ENCODE data around the gene KDELR3. TPM values are rescaled to one million over a fixed set of nuclear protein-coding genes. Genes with fewer than 3 reads are reported as not detected.

Gene KDELR3
- total RNA-seq, 2 experiments from 2014 or later = not detected

- no peaks in the 10 kb centered on the region for H3K4me1 ChIP-seq (ENCODE audit: insufficient read depth, low read length, poor library complexity, severe bottlenecking)
- no peaks in the 10 kb centered on the region for H3K79me2 ChIP-seq (ENCODE audit: insufficient read depth, low read depth, low read length)
- intact Hi-C loops (cut with micrococcal nuclease; ENCODE audit: unreplicated experiment) = no loop called here
- H3K9me2 ChIP-seq (ENCODE audit: insufficient read depth, low read length) = no peaks in the 10 kb centered on the region
- TF ChIP-seq CTCF (conservative IDR thresholded peaks at IDR 0.05; ENCODE audit: low read length) (no peak), EZH2phosphoT487 (IDR thresholded peaks at IDR 0.05; ENCODE audit: borderline replicate concordance, low read depth, low read length) (no peak)
- ChIA-PET POLR2A (interaction anchor here (0.6 to 1.6 kb wide), 2 partner anchors 22 to 200 kb away, joined by 4 to 8 read pairs; no protein-coding TSS in a partner anchor), CTCF (ENCODE audit: unreplicated experiment) (no interaction called here)
- H2AFZ ChIP-seq (ENCODE audit: low read length) = no peak overlapping the region
- H4K20me1 ChIP-seq (ENCODE audit: insufficient read depth, low read length) = no peaks in the 10 kb centered on the region
- DNase-seq (ENCODE audit: low spot score) = no peak
- H3K36me3 ChIP-seq (ENCODE audit: insufficient read depth, low read length) = no peaks in the 10 kb centered on the region; the same call in 1 of the 2 replicates
- no peaks in the 10 kb centered on the region for H3K9me3 ChIP-seq (ENCODE audit: low read length)
- no TSS peak for BruUV-seq (replicated peaks)
- H3K4me3 ChIP-seq (ENCODE audit: low read depth, low read length, poor library complexity, severe bottlenecking) = no peak overlapping the region
- H3K27ac ChIP-seq (ENCODE audit: low read depth, low read length, poor library complexity, severe bottlenecking) = no peak overlapping the region
- H3K4me2 ChIP-seq (ENCODE audit: low read length) = no peak overlapping the region
Measured at GRCh38 chr22:38523029-38523428, 55.1 kb downstream of the KDELR3 start.

- TF ChIP-seq EZH2phosphoT487 (IDR thresholded peaks at IDR 0.05; ENCODE audit: borderline replicate concordance, low read depth, low read length) = no peak
- TF ChIP-seq CTCF (conservative IDR thresholded peaks at IDR 0.05; ENCODE audit: low read length) = no peak
- CTCF ChIA-PET (ENCODE audit: unreplicated experiment) = no interaction called here
- intact Hi-C loops (cut with micrococcal nuclease; ENCODE audit: unreplicated experiment) = no loop called here
- BruUV-seq (replicated peaks) = no TSS peak
- DNase-seq (ENCODE audit: low spot score) = no peak
- H3K9me2 ChIP-seq (ENCODE audit: insufficient read depth, low read length) = no peaks in the 10 kb centered on the region
- no peak overlapping the region for H3K4me2 ChIP-seq (ENCODE audit: low read length)
- POLR2A ChIA-PET = interaction anchor here (0.6 to 1.6 kb wide), 3 partner anchors 13 to 22 kb away, joined by 3 to 4 read pairs (median 4); no protein-coding TSS in a partner anchor
- H3K27ac ChIP-seq (ENCODE audit: low read depth, low read length, poor library complexity, severe bottlenecking) = no peak overlapping the region
- H4K20me1 ChIP-seq (ENCODE audit: insufficient read depth, low read length) = no peaks in the 10 kb centered on the region
- no peak overlapping the region for H2AFZ ChIP-seq (ENCODE audit: low read length)
- H3K9me3 ChIP-seq (ENCODE audit: low read length) = no peaks in the 10 kb centered on the region
- H3K36me3 ChIP-seq (ENCODE audit: insufficient read depth, low read length) = no peaks in the 10 kb centered on the region; the same call in 1 of the 2 replicates
- no peaks in the 10 kb centered on the region for H3K79me2 ChIP-seq (ENCODE audit: insufficient read depth, low read depth, low read length)
- no peaks in the 10 kb centered on the region for H3K4me1 ChIP-seq (ENCODE audit: insufficient read depth, low read length, poor library complexity, severe bottlenecking)
- H3K4me3 ChIP-seq (ENCODE audit: low read depth, low read length, poor library complexity, severe bottlenecking) = no peak overlapping the region
Measured at GRCh38 chr22:38523479-38523878, 55.6 kb downstream of the KDELR3 start.

DNA sequence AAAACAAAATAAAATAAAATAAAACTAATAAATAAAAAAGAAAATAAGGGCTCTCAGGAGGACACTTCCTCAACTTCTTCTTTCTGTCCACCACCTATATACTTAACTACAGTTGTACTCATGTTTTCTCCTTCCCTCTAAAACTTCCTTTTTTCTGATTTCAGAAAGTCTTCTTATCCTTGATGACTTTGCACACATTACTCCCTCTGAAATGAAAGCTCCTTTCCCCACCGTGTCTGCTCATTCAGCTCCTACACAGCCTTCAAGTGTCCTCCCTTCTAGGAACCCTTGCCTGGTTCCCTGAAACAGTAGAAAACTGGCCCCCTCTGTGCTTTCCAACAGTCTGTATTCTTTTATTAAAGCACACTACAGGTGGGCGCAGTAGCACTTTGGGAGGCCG lies 56.5 kb downstream of the KDELR3 start:
- no peak overlapping the region for H3K4me2 ChIP-seq (ENCODE audit: low read length)
- no peaks in the 10 kb centered on the region for H3K9me2 ChIP-seq (ENCODE audit: insufficient read depth, low read length)
- no TSS peak for BruUV-seq (replicated peaks)
- no peaks in the 10 kb centered on the region for H3K79me2 ChIP-seq (ENCODE audit: insufficient read depth, low read depth, low read length)
- H3K36me3 ChIP-seq (ENCODE audit: insufficient read depth, low read length) = peaks cover under 1% of the 10 kb centered on the region; the same call in 1 of the 2 replicates
- TF ChIP-seq CTCF (conservative IDR thresholded peaks at IDR 0.05; ENCODE audit: low read length) = no peak
- ChIA-PET POLR2A (no interaction called here), CTCF (ENCODE audit: unreplicated experiment) (no interaction called here)
- no peak for DNase-seq (ENCODE audit: low spot score)
- no peaks in the 10 kb centered on the region for H3K9me3 ChIP-seq (ENCODE audit: low read length)
- intact Hi-C loops (cut with micrococcal nuclease; ENCODE audit: unreplicated experiment) = no loop called here
- H3K4me1 ChIP-seq (ENCODE audit: insufficient read depth, low read length, poor library complexity, severe bottlenecking) = no peaks in the 10 kb centered on the region
- H3K4me3 ChIP-seq (ENCODE audit: low read depth, low read length, poor library complexity, severe bottlenecking) = no peak overlapping the region
- H2AFZ ChIP-seq (ENCODE audit: low read length) = no peak overlapping the region
- no peak overlapping the region for H3K27ac ChIP-seq (ENCODE audit: low read depth, low read length, poor library complexity, severe bottlenecking)
- no peaks in the 10 kb centered on the region for H4K20me1 ChIP-seq (ENCODE audit: insufficient read depth, low read length)

Measured in OCI-LY7 (cell line).